DND-41 (cell line): ENCODE data around the gene MRPL1.
A peak's percentile ranks its signal among the peaks of the same experiment; 100 is the strongest.

Source experiments
- ATAC-seq: fragments of 200-7000 bp; cut with Tn5 transposase; 3 replicates; pipeline ENCODE4 v1.9.1; 2021; ENCODE audit warnings: low read depth; ENCODE audit not compliant: insufficient read depth
- DNase-seq: peaks from one replicate; pipeline ENCODE4 v3.0.0-alpha.2; 2020
- H2AFZ ChIP-seq: 2 replicates; pipeline ENCODE4 v1.6.0; 2012; ENCODE audit warnings: low read depth, low read length
- H3K27ac ChIP-seq: 2 replicates; pipeline ENCODE4 v1.5.1; 2012; ENCODE audit warnings: low read length, inconsistent platforms
- H3K27me3 ChIP-seq: fragments of 200-600 bp; sonication (generic); 2 replicates; pipeline ENCODE4 v1.6.0; 2012; ENCODE audit warnings: low read length, mild to moderate bottlenecking, inconsistent platforms; ENCODE audit not compliant: insufficient read depth, poor library complexity
- H3K36me3 ChIP-seq: 2 replicates; pipeline ENCODE4 v1.5.1; 2012; ENCODE audit warnings: low read length, inconsistent platforms; ENCODE audit not compliant: insufficient read depth
- H3K4me1 ChIP-seq: 2 replicates; pipeline ENCODE4 v1.5.1; 2012; ENCODE audit warnings: mild to moderate bottlenecking, low read length; ENCODE audit not compliant: insufficient read depth
- H3K4me2 ChIP-seq: 2 replicates; pipeline ENCODE4 v1.6.0; 2012; ENCODE audit warnings: mild to moderate bottlenecking, moderate library complexity, low read length, inconsistent platforms; ENCODE audit not compliant: insufficient read depth
- H3K4me3 ChIP-seq, 2 experiments: fragments of 200-600 bp in 1 of 2; shearing (Covaris generic) in 1 of 2; 2 replicates each; pipeline ENCODE4 v1.5.1; 2012 to 2016; ENCODE audit warnings: inconsistent platforms in 2 of 2, low read length in 2 of 2, mild to moderate bottlenecking in 2 of 2, low read depth in 1 of 2, moderate library complexity in 1 of 2
- H3K79me2 ChIP-seq: 2 replicates; pipeline ENCODE4 v1.6.0; 2012; ENCODE audit warnings: low read length, inconsistent platforms; ENCODE audit not compliant: insufficient read depth
- H3K9ac ChIP-seq: 2 replicates; pipeline ENCODE4 v1.6.0; 2012; ENCODE audit warnings: low read depth, mild to moderate bottlenecking, inconsistent platforms, low read length, moderate library complexity
- H3K9me3 ChIP-seq: 2 replicates; pipeline ENCODE4 v1.5.1; 2012; ENCODE audit warnings: low read length, moderate library complexity, mild to moderate bottlenecking, inconsistent platforms; ENCODE audit not compliant: insufficient read depth, severe bottlenecking
- H4K20me1 ChIP-seq: 2 replicates; pipeline ENCODE4 v1.6.0; 2012; ENCODE audit warnings: low read length; ENCODE audit not compliant: insufficient read depth
- EZH2 ChIP-seq: IDR thresholded peaks from 3 replicates; pipeline ENCODE4 v1.6.1; 2012; ENCODE audit warnings: borderline replicate concordance, low read depth, mild to moderate bottlenecking, moderate library complexity, low read length, inconsistent platforms; ENCODE audit not compliant: severe bottlenecking
- TF ChIP-seq, protein P1 (sequence below): IDR thresholded peaks from 2 replicates; pipeline ENCODE4 v1.5.1; 2012; ENCODE audit warnings: borderline replicate concordance, low read length, moderate library complexity, mild to moderate bottlenecking; ENCODE audit not compliant: poor library complexity, severe bottlenecking; ENCODE audit errors: extremely low read depth

The MRPL1 gene

GRCh38 chr4:77819404-77819842 lies 43.2 kb upstream of the MRPL1 start:
- H3K79me2 ChIP-seq: peaks cover 66% of the 10 kb centered on the region
- no peak for TF ChIP-seq EZH2
- TF ChIP-seq, protein P1, sequence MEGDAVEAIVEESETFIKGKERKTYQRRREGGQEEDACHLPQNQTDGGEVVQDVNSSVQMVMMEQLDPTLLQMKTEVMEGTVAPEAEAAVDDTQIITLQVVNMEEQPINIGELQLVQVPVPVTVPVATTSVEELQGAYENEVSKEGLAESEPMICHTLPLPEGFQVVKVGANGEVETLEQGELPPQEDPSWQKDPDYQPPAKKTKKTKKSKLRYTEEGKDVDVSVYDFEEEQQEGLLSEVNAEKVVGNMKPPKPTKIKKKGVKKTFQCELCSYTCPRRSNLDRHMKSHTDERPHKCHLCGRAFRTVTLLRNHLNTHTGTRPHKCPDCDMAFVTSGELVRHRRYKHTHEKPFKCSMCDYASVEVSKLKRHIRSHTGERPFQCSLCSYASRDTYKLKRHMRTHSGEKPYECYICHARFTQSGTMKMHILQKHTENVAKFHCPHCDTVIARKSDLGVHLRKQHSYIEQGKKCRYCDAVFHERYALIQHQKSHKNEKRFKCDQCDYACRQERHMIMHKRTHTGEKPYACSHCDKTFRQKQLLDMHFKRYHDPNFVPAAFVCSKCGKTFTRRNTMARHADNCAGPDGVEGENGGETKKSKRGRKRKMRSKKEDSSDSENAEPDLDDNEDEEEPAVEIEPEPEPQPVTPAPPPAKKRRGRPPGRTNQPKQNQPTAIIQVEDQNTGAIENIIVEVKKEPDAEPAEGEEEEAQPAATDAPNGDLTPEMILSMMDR: no peak
- H3K9me3 ChIP-seq: no peaks in the 10 kb centered on the region
- H3K4me1 ChIP-seq: peaks cover 53% of the 10 kb centered on the region
- no peaks in the 10 kb centered on the region for H3K27me3 ChIP-seq
- H2AFZ ChIP-seq: peak overlapping the region; percentile 89
- peaks cover 18% of the 10 kb centered on the region for H4K20me1 ChIP-seq
- H3K4me3 ChIP-seq: peak overlapping the region; percentile 84 to 94; a peak in 3 of 4 replicates
- H3K9ac ChIP-seq: peak overlapping the region; percentile 94
- H3K27ac ChIP-seq: peak overlapping the region; percentile 98
- DNase-seq (no peak), ATAC-seq (peak; percentile 0)
- H3K4me2 ChIP-seq: peak overlapping the region; percentile 69
- H3K36me3 ChIP-seq: peaks cover 3% of the 10 kb centered on the region; the same call in 1 of the 2 replicates

DNA sequence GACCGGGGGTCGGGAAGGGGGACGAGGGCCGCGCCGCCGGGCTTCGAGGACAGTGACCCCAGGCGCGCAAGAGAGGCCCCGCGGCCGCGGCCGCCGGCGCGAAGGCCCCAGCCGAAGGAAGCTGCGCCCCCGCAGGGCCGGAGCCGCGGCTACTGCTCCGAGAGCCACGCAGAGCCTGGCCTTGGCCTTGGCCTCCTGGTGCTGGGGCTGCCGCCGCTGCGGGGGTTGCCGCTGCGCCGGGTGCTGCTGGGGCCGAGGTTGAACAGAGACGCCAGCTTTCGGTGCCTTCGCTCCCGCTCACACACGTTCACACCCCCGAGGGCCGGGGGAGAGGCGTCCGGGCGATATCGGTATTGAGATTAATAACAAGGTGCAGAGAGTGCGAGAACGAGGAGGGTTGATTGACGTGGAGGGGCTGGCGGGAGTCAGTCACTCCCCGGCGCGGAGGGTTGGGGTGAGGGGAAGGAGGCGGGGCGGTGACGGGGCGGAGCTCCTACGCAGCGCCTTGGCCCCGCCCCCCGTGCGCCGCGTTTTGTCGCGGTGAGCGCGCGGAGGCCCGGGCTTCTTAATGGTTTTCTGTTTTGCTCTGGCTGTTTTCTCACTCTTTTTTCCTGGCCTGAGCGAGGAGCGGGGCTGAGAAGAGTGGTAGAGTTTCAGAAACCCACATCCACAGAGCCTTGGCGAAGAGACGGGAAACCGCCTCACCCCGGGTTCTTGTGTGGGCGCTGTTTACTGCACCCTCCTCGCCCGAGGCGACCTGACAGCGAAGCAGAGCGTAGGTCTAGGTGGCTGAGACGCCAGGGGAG lies 42.6 kb upstream of the MRPL1 start:
- no peak for TF ChIP-seq EZH2
- TF ChIP-seq, protein P1: peak; percentile 18

DNA sequence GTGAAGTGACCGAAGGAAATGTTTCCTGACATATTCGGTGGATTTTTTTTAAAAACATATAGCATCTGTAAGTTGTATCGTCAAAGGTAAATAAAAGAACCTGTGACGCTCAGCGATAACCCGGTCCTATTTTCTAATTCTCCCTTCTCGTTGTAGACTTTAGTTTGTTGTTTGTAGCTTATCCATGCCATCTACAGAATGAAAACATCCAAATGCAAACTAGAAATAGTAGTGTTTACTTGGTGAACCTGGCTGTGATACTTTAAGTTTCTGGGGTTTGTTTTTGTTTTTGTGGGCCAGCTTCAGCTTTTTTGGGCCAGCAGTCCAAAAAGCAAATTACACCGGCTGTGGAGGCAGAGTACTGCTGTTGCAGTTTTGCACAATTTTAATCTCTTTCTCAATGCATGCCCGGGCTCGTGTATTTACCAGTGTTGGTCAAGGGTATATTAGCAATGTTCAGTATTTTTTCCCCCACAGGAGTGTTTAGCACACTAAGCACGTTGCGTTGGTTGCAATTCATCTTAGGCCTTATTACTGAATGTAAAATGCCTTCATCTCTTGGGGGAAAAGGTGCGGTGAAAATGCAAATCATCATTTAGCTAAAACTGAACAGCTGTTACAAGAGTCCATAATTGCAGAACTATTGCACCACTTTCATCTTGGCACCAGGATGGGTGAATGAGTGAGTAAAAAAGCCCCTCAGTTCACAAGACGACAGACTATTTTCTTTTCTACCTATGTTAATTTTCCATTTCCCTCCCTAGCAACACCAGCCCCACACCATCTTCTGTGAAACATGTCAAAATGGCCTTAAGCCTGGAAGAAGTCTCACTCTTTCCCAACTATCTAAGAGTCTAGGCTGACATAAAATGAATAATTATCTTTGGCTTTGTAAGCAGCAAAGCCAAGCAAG lies 41.7 kb upstream of the MRPL1 start:
- H3K4me3 ChIP-seq: peak overlapping the region; percentile 84 to 94
- H4K20me1 ChIP-seq: peaks cover 13% of the 10 kb centered on the region
- peaks cover 38% of the 10 kb centered on the region for H3K4me1 ChIP-seq
- H2AFZ ChIP-seq: peak overlapping the region; percentile 72
- TF ChIP-seq, protein P1: no peak
- no peak for TF ChIP-seq EZH2
- peaks cover 3% of the 10 kb centered on the region; the same call in 1 of the 2 replicates for H3K36me3 ChIP-seq
- H3K9ac ChIP-seq: peak overlapping the region; percentile 94
- H3K27me3 ChIP-seq: no peaks in the 10 kb centered on the region
- peaks cover 51% of the 10 kb centered on the region for H3K79me2 ChIP-seq
- H3K27ac ChIP-seq: peak overlapping the region; percentile 90
- no peaks in the 10 kb centered on the region for H3K9me3 ChIP-seq
- ATAC-seq (no peak), DNase-seq (peak; percentile 9)
- peak overlapping the region; percentile 69 for H3K4me2 ChIP-seq

More for the DNA sequence above, 42.6 kb upstream of the MRPL1 start:
- H3K4me2 ChIP-seq: peak overlapping the region; percentile 69
- H3K9me3 ChIP-seq: no peaks in the 10 kb centered on the region
- peak; percentile 75 for ATAC-seq
- H3K4me3 ChIP-seq: peak overlapping the region; percentile 84 to 94
- H4K20me1 ChIP-seq: peaks cover 18% of the 10 kb centered on the region
- H2AFZ ChIP-seq: peak overlapping the region; percentile 86
- H3K4me1 ChIP-seq: peaks cover 47% of the 10 kb centered on the region
- H3K27ac ChIP-seq: peak overlapping the region; percentile 90
- H3K36me3 ChIP-seq: peaks cover 3% of the 10 kb centered on the region; the same call in 1 of the 2 replicates
- H3K27me3 ChIP-seq: no peaks in the 10 kb centered on the region
- H3K79me2 ChIP-seq: peaks cover 60% of the 10 kb centered on the region
- peak overlapping the region; percentile 94 for H3K9ac ChIP-seq
- DNase-seq: peak; percentile 92
